Common myeloid progenitor, CD34-positive (primary cell): Measurements from ENCODE around the gene ZBTB7C.

ENCODE experiments used
- CTCF ChIA-PET: fragments of 350-600 bp; sonication (Branson Sonifier 250); formaldehyde crosslinking; loops from one replicate; lab custom pipeline; 2021; ENCODE audit warnings: antibody characterized with exemption; lab: Charles Lee
- POLR2A ChIA-PET: fragments of 350-600 bp; sonication (Branson Sonifier 250); formaldehyde crosslinking; loops from one replicate; lab custom pipeline; 2021; ENCODE audit warnings: antibody characterized with exemption; lab: Charles Lee
- DNase-seq, 3 donors: peaks; one replicate each; pipeline versions ENCODE4 v3.0.0 to v3.0.0-alpha.2; 2013
- H3K27ac ChIP-seq, 2 experiments: 1 replicate in 1 of 2; 2 replicates in 1 of 2; pipeline ENCODE4 v1.7.0; 2013; ENCODE audit warnings: inconsistent platforms in 2 of 2, low read length in 2 of 2, mild to moderate bottlenecking in 2 of 2, low read depth in 1 of 2, moderate library complexity in 1 of 2; ENCODE audit not compliant: severe bottlenecking in 2 of 2, insufficient read depth in 1 of 2, poor library complexity in 1 of 2
- H3K27me3 ChIP-seq, 5 experiments: replicated peaks in 2 of 5; 1 replicate in 3 of 5; 2 replicates in 2 of 5; pipeline versions ENCODE4 v1.6.1 to v1.7.0; 2013; ENCODE audit warnings: low read length in 4 of 5, mild to moderate bottlenecking in 2 of 5, moderate library complexity in 2 of 5, inconsistent platforms in 1 of 5; ENCODE audit not compliant: insufficient read depth in 5 of 5, control insufficient read depth in 4 of 5
- H3K36me3 ChIP-seq, 4 experiments: 1 replicate in 2 of 4; 2 replicates in 2 of 4; pipeline versions ENCODE4 v1.6.1 to v1.7.0; 2013; ENCODE audit warnings: low read length in 3 of 4, control low read depth in 1 of 4, mild to moderate bottlenecking in 1 of 4; ENCODE audit not compliant: control insufficient read depth in 4 of 4, insufficient read depth in 4 of 4
- H3K4me1 ChIP-seq, 4 experiments: 1 replicate in 3 of 4; 2 replicates in 1 of 4; pipeline versions ENCODE4 v1.6.1 to v1.7.1; 2013; ENCODE audit warnings: low read length in 3 of 4, mild to moderate bottlenecking in 3 of 4, control low read depth in 1 of 4, inconsistent platforms in 1 of 4, moderate library complexity in 1 of 4; ENCODE audit not compliant: control insufficient read depth in 4 of 4, insufficient read depth in 4 of 4; ENCODE audit errors: control extremely low read depth in 1 of 4
- H3K4me3 ChIP-seq, 7 experiments: 1 replicate in 4 of 7; 2 replicates in 3 of 7; pipeline versions ENCODE4 v1.5.1 to v1.7.0; 2013; ENCODE audit warnings: mild to moderate bottlenecking in 7 of 7, low read length in 6 of 7, moderate library complexity in 6 of 7, inconsistent platforms in 2 of 7, low read depth in 2 of 7, control low read depth in 1 of 7; ENCODE audit not compliant: insufficient read depth in 4 of 7, control insufficient read depth in 1 of 7; ENCODE audit errors: extremely low read depth in 1 of 7
- H3K9me3 ChIP-seq, 5 experiments: 1 replicate in 4 of 5; 2 replicates in 1 of 5; pipeline versions ENCODE4 v1.6.1 to v1.7.1; 2013; ENCODE audit warnings: low read length in 4 of 5, mild to moderate bottlenecking in 2 of 5, inconsistent platforms in 1 of 5, low read depth in 1 of 5, moderate library complexity in 1 of 5; ENCODE audit not compliant: control insufficient read depth in 4 of 5, insufficient read depth in 2 of 5; ENCODE audit errors: control extremely low read depth in 1 of 5
- WGBS: methylation state at CpG from one replicate; pipeline ENCODE4 v1.1.5; 2013; ENCODE audit not compliant: insufficient coverage; 5-methylcytosine and 5-hydroxymethylcytosine counted together

Gene ZBTB7C

DNA sequence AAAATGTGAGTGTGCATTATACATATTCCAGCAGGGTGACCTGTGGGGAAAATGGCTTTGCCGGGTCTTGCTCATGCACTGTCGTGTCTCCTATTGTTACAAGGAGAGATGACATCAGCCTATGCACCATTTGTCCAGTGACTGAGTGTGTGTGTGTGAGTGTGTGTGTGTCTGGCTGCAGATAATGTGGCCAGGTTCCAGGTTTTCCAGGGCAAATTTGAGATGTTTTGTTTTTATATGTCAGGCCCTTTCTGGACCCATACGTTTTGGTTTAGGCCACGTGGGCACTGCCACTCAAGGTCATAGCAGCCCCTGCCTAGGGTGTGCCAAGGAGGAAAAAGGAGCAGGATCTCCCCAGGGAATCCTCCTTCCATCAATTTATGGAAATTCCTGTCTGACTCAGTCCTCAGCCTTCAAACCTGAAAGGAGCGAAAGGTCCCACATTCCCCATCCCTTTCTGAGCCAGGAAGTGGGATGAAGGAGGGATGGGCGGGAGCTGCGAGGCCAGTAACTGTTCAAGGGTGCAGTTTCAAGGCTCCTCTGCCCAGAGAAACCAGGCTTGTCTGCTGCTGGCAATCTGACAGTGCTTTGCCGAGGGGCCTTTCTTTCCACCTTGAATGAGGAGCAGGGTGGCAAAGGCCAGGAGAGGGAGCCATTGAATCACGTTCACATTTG is 385.7 kb downstream of the ZBTB7C start:
- Histone ChIP-seq H3K27me3 (peaks cover 0 to 19% (median 0%) of the 10 kb centered on the region in 5 experiments), H3K36me3 (no peaks in the 10 kb centered on the region), H3K4me1 (peaks cover 0 to 13% (median 4%) of the 10 kb centered on the region in 4 experiments), H3K4me3 (no peak overlapping the region), H3K27ac (no peak overlapping the region), H3K9me3 (no peaks in the 10 kb centered on the region)
- WGBS = 45% methylated on average over 5 of the region's 9 CpGs
- peak; percentile 43 to 70 (median 68) for DNase-seq
- POLR2A ChIA-PET = no interaction called here
- CTCF ChIA-PET = interaction anchor here (1.4 to 2.2 kb wide), 4 partner anchors 149 to 422 kb away, joined by 3 to 21 read pairs (median 4); no protein-coding TSS in a partner anchor

DNA sequence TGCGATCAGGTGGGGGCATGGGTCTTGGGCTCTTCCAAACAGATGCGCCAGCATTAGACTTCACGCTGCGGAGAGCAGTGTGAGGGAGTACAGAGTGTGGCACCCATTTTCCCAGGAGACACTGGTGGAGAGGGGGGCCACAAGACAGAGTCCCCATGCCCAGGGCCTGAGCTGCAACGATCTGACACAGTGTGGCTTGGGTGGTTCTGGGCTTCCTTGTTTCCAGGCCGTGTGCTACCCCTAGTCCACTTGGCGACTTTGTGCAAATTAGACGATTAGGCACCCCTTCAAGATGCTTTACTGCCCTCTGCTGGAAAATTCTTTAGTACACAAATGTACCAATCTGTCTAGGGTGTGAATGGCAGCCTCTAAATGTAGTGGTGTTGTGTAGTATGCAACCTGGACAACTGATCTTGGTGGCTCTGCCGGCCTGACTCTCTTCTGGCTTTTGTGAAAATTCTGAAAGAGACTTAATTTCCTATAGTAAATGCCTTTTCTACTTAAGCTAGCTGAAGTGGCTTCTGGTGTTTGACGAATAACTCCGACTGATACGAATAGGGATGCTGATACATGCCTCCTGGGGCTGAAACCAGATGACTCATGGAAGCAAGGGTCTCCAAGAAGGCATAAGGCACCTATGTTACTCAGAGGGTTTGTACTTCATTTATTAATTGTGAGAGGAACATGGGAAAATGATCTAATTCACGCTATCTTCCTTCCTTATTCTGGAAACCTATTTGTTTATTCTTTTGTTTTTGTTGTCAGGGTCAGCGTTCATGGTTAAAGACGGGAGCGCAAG is 386.5 kb downstream of the ZBTB7C start:
- Histone ChIP-seq H3K9me3 (no peaks in the 10 kb centered on the region), H3K4me3 (no peak overlapping the region), H3K36me3 (no peaks in the 10 kb centered on the region), H3K4me1 (peaks cover 0 to 12% (median 3%) of the 10 kb centered on the region in 4 experiments), H3K27me3 (peaks cover 0 to 19% (median 0%) of the 10 kb centered on the region in 5 experiments), H3K27ac (no peak overlapping the region)
- POLR2A ChIA-PET = no interaction called here
- WGBS = 65% methylated on average over 12 of the region's 16 CpGs
- peak; percentile 76 to 91 (median 88) for DNase-seq
- CTCF ChIA-PET = interaction anchor here (1.2 to 2.2 kb wide), 8 partner anchors 89 to 439 kb away, joined by 3 to 21 read pairs (median 4); no protein-coding TSS in a partner anchor

GRCh38 chr18:48022021-48022420 is 387.2 kb downstream of the ZBTB7C start:
- Histone ChIP-seq H3K36me3 (no peaks in the 10 kb centered on the region), H3K4me1 (peaks cover 0 to 5% (median 0%) of the 10 kb centered on the region in 4 experiments), H3K27me3 (peaks cover 0 to 19% (median 0%) of the 10 kb centered on the region in 5 experiments), H3K4me3 (no peak overlapping the region), H3K27ac (no peak overlapping the region), H3K9me3 (no peaks in the 10 kb centered on the region)
- whole genome bisulfite sequencing = 99% methylated on average over 10 of the region's 10 CpGs
- CTCF ChIA-PET = interaction anchor here (1.2 to 2.2 kb wide), 6 partner anchors 88 to 440 kb away, joined by 3 to 21 read pairs (median 4); no protein-coding TSS in a partner anchor
- no peak for DNase-seq
- POLR2A ChIA-PET = no interaction called here

DNA sequence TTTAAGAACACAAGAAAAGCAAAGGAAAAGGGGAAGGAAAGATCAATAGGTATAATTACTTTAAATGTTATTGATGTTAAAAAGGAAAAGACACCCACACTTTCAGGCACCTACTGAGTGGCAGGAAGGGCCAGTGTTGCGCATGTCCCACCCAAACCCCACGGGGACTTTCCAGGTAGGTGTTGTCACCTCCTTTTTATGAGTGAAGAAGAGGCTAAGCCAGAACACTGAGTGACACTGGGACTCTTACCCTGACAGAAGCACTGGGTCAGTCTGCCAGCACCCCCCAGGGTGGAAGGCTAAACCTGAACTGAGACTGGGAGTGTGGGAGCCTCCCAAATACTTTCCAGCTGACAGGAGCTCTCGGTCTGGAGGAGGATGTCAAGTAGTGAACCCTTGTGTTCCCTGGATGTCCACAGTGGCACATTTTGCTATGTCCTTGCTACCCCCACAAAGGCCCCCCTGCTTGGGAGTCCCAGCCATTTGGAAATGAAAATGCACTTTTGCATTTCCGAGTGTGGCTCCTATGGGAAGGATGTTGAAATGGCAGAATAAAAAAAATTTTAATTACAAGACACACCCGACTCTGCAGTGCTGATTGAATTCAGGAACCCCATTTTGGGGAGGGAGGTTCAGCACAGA is 387.8 kb downstream of the ZBTB7C start:
- Histone ChIP-seq H3K36me3 (no peaks in the 10 kb centered on the region), H3K9me3 (peaks cover 0 to 1% (median 0%) of the 10 kb centered on the region in 5 experiments), H3K27ac (no peak overlapping the region), H3K27me3 (peaks cover 0 to 19% (median 0%) of the 10 kb centered on the region in 5 experiments), H3K4me3 (no peak overlapping the region), H3K4me1 (peaks cover 0 to 5% (median 0%) of the 10 kb centered on the region in 4 experiments)
- WGBS = 86% methylated on average over 2 of the region's 5 CpGs
- ChIA-PET POLR2A (no interaction called here), CTCF (interaction anchor here (1.2 to 2.2 kb wide), 6 partner anchors 87 to 440 kb away, joined by 3 to 21 read pairs (median 4); no protein-coding TSS in a partner anchor)
- DNase-seq = no peak

DNA sequence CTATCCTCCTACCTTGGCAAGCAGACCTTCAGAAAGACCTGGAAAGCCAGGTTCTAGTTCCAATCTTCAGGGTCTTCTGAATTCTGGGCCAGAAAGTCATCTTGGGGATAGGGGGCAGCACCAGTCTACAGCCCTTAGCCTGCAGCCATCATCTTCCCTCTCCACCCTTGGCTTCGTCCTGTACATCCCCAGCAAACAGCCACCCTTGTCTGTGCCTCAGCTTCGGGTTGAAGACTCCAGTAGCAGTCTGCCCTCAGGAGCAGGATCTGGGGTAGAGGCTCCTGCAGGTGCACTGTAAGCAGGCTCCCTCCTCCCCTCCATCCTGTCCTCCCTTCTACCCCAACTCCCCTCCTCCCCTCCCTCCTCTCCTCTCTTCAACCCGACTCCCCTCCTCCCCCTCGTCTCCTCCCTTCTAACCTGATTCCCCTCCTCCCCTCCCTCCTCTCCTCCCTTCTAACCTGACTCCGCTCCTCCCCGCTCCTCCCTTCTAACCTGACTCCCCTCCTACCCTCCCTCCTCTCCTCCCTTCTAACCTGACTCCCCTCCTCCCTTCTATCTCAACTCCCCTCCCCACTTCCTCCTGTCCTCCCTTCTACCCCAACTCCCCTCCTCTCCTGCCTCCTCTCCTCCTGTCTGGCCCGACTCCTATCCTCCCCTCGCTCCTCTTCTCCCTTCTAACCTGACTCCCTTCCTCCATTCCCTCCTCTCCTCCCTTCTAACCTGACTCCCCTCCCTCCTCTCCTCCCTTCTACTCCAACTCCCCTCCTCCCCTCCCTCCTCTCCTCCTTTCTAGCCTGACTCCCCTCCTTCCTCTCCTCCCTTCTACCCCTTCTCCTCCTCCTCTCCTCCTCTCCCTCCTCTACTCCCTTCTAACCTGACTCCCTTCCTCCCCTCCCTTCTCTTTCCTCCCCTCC is 388.6 kb downstream of the ZBTB7C start:
- Histone ChIP-seq H3K4me1 (peaks cover 0 to 5% (median 0%) of the 10 kb centered on the region in 4 experiments), H3K27ac (no peak overlapping the region), H3K27me3 (peaks cover 0 to 19% (median 0%) of the 10 kb centered on the region in 5 experiments), H3K36me3 (no peaks in the 10 kb centered on the region), H3K9me3 (peaks cover 0 to 5% (median 0%) of the 10 kb centered on the region in 5 experiments), H3K4me3 (no peak overlapping the region)
- ChIA-PET CTCF (interaction anchor here (1.1 to 2.2 kb wide), 4 partner anchors 16 to 249 kb away, joined by 3 to 21 read pairs (median 6); no protein-coding TSS in a partner anchor), POLR2A (no interaction called here)
- DNase-seq = no peak
- WGBS = 63% methylated on average over 7 of the region's 8 CpGs
